Nephron (organoid): ENCODE results near the gene ACAD11.

ENCODE experiments used
- H3K27ac Mint-ChIP-seq, 3 experiments: 2 replicates each; pipeline ENCODE4 v1.8.0; 2020; ENCODE audit warnings: mixed read lengths in 3 of 3, mild to moderate bottlenecking in 2 of 3, moderate library complexity in 1 of 3
- H3K27me3 Mint-ChIP-seq: 2 replicates; pipeline ENCODE4 v1.8.0; 2021; ENCODE audit warnings: low read depth, mild to moderate bottlenecking, moderate library complexity, mixed read lengths
- H3K36me3 Mint-ChIP-seq: 2 replicates; pipeline ENCODE4 v1.8.0; 2020; ENCODE audit warnings: low read depth, mixed read lengths
- H3K4me1 Mint-ChIP-seq: 2 replicates; pipeline ENCODE4 v1.8.0; 2020; ENCODE audit warnings: mixed read lengths
- H3K4me3 Mint-ChIP-seq, 3 experiments: 2 replicates each; pipeline ENCODE4 v1.8.0; 2020; ENCODE audit warnings: mild to moderate bottlenecking in 3 of 3, mixed read lengths in 3 of 3, moderate library complexity in 2 of 3
- H3K9me3 Mint-ChIP-seq: 2 replicates; pipeline ENCODE4 v1.8.0; 2020; ENCODE audit warnings: mixed read lengths
- CTCF ChIP-seq, 3 experiments: fragments of 200-600 bp; sonication (generic); IDR thresholded peaks; one replicate each; pipeline ENCODE4 v1.5.0; 2021; ENCODE audit warnings: antibody characterized with exemption in 3 of 3; ENCODE audit not compliant: unreplicated experiment in 3 of 3

Gene ACAD11

DNA sequence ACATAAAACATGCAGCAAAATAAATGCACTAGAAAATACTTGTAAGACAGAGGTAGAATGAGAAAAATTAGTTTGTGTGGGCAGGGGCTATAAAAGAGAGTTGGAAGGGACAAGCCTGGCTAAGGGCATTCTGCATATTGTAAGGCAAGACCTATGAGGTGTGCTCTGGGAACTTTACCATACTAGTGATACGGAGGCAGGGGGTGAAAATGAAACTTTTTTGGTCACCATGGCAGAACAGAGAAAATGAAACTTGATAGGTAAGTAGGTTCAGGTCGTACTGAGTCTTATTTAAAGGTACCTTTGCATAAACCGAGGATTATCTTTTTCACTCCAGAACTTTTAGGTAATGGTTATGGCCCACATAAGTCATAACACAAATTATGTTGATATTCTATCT, 137.3 kb downstream of the ACAD11 start:
- no peaks in the 10 kb centered on the region for H3K4me1 Mint-ChIP-seq
- H3K4me3 Mint-ChIP-seq, result no peak overlapping the region
- peaks cover 75% of the 10 kb centered on the region for H3K36me3 Mint-ChIP-seq
- no peaks in the 10 kb centered on the region for H3K9me3 Mint-ChIP-seq
- H3K27me3 Mint-ChIP-seq, result no peaks in the 10 kb centered on the region
- H3K27ac Mint-ChIP-seq, result no peak overlapping the region
- TF ChIP-seq CTCF (IDR thresholded peaks at IDR 0.05; ENCODE audit: unreplicated experiment in 3 of 3), result no peak

DNA sequence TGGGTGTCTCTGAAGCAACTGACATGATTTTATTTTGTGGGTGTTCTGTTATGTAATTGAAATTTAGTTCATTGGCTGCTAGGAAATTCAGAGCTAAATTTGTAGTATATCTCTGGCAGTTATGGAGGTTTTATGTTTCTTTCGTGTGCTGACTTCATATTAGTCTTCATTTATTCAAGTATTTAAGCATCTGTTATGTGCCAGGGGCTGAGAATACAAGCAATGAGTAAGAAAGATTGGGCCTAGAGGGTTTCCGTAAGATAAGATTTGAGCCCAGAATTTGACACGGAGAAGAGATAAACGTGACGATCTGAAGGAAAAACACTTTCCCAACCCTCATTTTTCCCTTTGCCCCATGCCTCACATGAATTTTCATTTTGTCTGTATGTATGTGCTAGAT, 137.7 kb downstream of the ACAD11 start:
- TF ChIP-seq CTCF (IDR thresholded peaks at IDR 0.05; ENCODE audit: unreplicated experiment in 3 of 3), result no peak
- Mint-ChIP-seq H3K27me3 (no peaks in the 10 kb centered on the region), H3K9me3 (no peaks in the 10 kb centered on the region), H3K4me3 (no peak overlapping the region), H3K27ac (no peak overlapping the region), H3K4me1 (no peaks in the 10 kb centered on the region), H3K36me3 (peaks cover 80% of the 10 kb centered on the region)

- no peak overlapping the region for H3K27ac Mint-ChIP-seq
- no peaks in the 10 kb centered on the region for H3K4me1 Mint-ChIP-seq
These were observed 139.7 kb downstream of the ACAD11 start for GRCh38 chr3:132519914-132520313.

GRCh38 chr3:132517311-132517710, 142.3 kb downstream of the ACAD11 start:
- Mint-ChIP-seq H3K36me3 (peaks cover 62% of the 10 kb centered on the region), H3K9me3 (no peaks in the 10 kb centered on the region), H3K27ac (no peak overlapping the region), H3K27me3 (no peaks in the 10 kb centered on the region), H3K4me3 (no peak overlapping the region), H3K4me1 (no peaks in the 10 kb centered on the region)
- no peak for TF ChIP-seq CTCF (IDR thresholded peaks at IDR 0.05; ENCODE audit: unreplicated experiment in 3 of 3)

More at GRCh38 chr3:132519914-132520313, 139.7 kb downstream of the ACAD11 start:
- TF ChIP-seq CTCF (IDR thresholded peaks at IDR 0.05; ENCODE audit: unreplicated experiment in 3 of 3), result no peak
- Mint-ChIP-seq H3K4me3 (no peak overlapping the region), H3K27me3 (no peaks in the 10 kb centered on the region), H3K36me3 (peaks cover 68% of the 10 kb centered on the region), H3K9me3 (no peaks in the 10 kb centered on the region)

GRCh38 chr3:132513057-132513456, 146.6 kb downstream of the ACAD11 start:
- Mint-ChIP-seq H3K4me1 (no peaks in the 10 kb centered on the region), H3K27me3 (no peaks in the 10 kb centered on the region), H3K27ac (no peak overlapping the region), H3K4me3 (no peak overlapping the region), H3K36me3 (peaks cover 70% of the 10 kb centered on the region), H3K9me3 (no peaks in the 10 kb centered on the region)
- no peak for TF ChIP-seq CTCF (IDR thresholded peaks at IDR 0.05; ENCODE audit: unreplicated experiment in 3 of 3)

- no peak for TF ChIP-seq CTCF (IDR thresholded peaks at IDR 0.05; ENCODE audit: unreplicated experiment in 3 of 3)
- Mint-ChIP-seq H3K27me3 (no peaks in the 10 kb centered on the region), H3K9me3 (no peaks in the 10 kb centered on the region), H3K27ac (no peak overlapping the region), H3K4me1 (no peaks in the 10 kb centered on the region), H3K36me3 (peaks cover 76% of the 10 kb centered on the region), H3K4me3 (no peak overlapping the region)
These were observed 150.1 kb downstream of the ACAD11 start for GRCh38 chr3:132509506-132509905.
